ENCODE measurements around the gene KCNQ4. TPM values are rescaled to one million over a fixed set of nuclear protein-coding genes. Genes with fewer than 3 reads are reported as not detected.

KCNQ4 gene
- total RNA-seq, 1 experiment from 2014 or later = 1.6 TPM

- TF ChIP-seq, protein P1, sequence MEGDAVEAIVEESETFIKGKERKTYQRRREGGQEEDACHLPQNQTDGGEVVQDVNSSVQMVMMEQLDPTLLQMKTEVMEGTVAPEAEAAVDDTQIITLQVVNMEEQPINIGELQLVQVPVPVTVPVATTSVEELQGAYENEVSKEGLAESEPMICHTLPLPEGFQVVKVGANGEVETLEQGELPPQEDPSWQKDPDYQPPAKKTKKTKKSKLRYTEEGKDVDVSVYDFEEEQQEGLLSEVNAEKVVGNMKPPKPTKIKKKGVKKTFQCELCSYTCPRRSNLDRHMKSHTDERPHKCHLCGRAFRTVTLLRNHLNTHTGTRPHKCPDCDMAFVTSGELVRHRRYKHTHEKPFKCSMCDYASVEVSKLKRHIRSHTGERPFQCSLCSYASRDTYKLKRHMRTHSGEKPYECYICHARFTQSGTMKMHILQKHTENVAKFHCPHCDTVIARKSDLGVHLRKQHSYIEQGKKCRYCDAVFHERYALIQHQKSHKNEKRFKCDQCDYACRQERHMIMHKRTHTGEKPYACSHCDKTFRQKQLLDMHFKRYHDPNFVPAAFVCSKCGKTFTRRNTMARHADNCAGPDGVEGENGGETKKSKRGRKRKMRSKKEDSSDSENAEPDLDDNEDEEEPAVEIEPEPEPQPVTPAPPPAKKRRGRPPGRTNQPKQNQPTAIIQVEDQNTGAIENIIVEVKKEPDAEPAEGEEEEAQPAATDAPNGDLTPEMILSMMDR (IDR thresholded peaks at IDR 0.05; ENCODE audit: insufficient read depth in 1 of 2, low read depth in 1 of 2, low read length in 1 of 2, severe bottlenecking in 1 of 2, unreplicated experiment in 1 of 2) = no peak
- Mint-ChIP-seq H3K4me1 (ENCODE audit: low read depth, unreplicated experiment) (no peaks in the 10 kb centered on the region), H3K36me3 (ENCODE audit: insufficient read depth, unreplicated experiment) (no peaks in the 10 kb centered on the region), H3K9me3 (ENCODE audit: unreplicated experiment) (peaks cover 10% of the 10 kb centered on the region), H3K27me3 (ENCODE audit: insufficient read depth, unreplicated experiment) (no peaks in the 10 kb centered on the region), H3K4me3 (ENCODE audit: unreplicated experiment) (no peak overlapping the region), H3K27ac (ENCODE audit: unreplicated experiment) (no peak overlapping the region)
- CTCF ChIA-PET = no interaction called here
- no peaks in the 10 kb centered on the region for H3K4me1 ChIP-seq
- no peak for DNase-seq
- no peaks in the 10 kb centered on the region for H3K9me3 ChIP-seq
- intact Hi-C loops (cut with micrococcal nuclease; ENCODE audit: unreplicated experiment) = no loop called here
- BruUV-seq (replicated peaks) = no TSS peak
- no peaks in the 10 kb centered on the region for H3K27me3 ChIP-seq (replicated peaks; ENCODE audit: control insufficient read depth, insufficient read depth, low read length)
- H3K4me3 ChIP-seq (ENCODE audit: low read depth, low read length) = no peak overlapping the region
- POLR2A ChIA-PET = no interaction called here
- H3K36me3 ChIP-seq (ENCODE audit: control insufficient read depth, insufficient read depth, low read length) = no peaks in the 10 kb centered on the region
Observed at GRCh38 chr1:40839943-40840335, 56.4 kb downstream of the KCNQ4 start.

GRCh38 chr1:40840526-40841323, 57.1 kb downstream of the KCNQ4 start:
- no peaks in the 10 kb centered on the region for H3K27me3 Mint-ChIP-seq (ENCODE audit: insufficient read depth, unreplicated experiment)
- DNase-seq = no peak
- no peaks in the 10 kb centered on the region for H3K36me3 ChIP-seq (ENCODE audit: control insufficient read depth, insufficient read depth, low read length)
- H3K4me3 ChIP-seq (ENCODE audit: low read depth, low read length) = no peak overlapping the region
- no peak overlapping the region for H3K27ac Mint-ChIP-seq (ENCODE audit: unreplicated experiment)
- no TSS peak for BruUV-seq (replicated peaks)
- peaks cover 10% of the 10 kb centered on the region for H3K9me3 Mint-ChIP-seq (ENCODE audit: unreplicated experiment)
- H3K4me1 ChIP-seq = no peaks in the 10 kb centered on the region
- intact Hi-C loops (cut with micrococcal nuclease; ENCODE audit: unreplicated experiment) = no loop called here
- CTCF ChIA-PET = no interaction called here
- H3K36me3 Mint-ChIP-seq (ENCODE audit: insufficient read depth, unreplicated experiment) = no peaks in the 10 kb centered on the region
- TF ChIP-seq, protein P1 (IDR thresholded peaks at IDR 0.05; ENCODE audit: insufficient read depth in 1 of 2, low read depth in 1 of 2, low read length in 1 of 2, severe bottlenecking in 1 of 2, unreplicated experiment in 1 of 2) = no peak
- H3K9me3 ChIP-seq = no peaks in the 10 kb centered on the region
- H3K27me3 ChIP-seq (replicated peaks; ENCODE audit: control insufficient read depth, insufficient read depth, low read length) = no peaks in the 10 kb centered on the region
- POLR2A ChIA-PET = interaction anchor here (0.5 kb wide), 1 partner anchor 269 kb away, joined by 6 read pairs; no protein-coding TSS in a partner anchor
- no peaks in the 10 kb centered on the region for H3K4me1 Mint-ChIP-seq (ENCODE audit: low read depth, unreplicated experiment)
- no peak overlapping the region for H3K4me3 Mint-ChIP-seq (ENCODE audit: unreplicated experiment)

DNA sequence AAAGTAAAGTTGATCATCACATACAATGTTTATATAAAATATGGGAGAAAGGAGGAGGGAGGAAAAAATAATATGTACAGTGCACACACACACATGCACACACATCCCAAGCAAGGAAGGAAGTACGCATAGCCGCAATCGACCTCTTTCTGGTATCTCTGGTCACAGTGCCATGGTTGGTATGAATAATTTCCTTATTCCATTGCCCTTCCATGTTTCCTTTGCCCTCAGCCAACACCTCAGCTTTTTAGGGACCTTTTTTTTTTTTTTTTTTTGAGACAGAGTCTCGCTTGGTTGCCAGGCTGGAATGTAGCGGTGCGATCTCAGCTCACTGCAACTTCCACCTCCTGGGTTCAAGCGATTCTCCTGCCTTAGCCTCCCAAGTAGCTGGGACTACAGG, 58.0 kb downstream of the KCNQ4 start:
- H3K4me1 Mint-ChIP-seq (ENCODE audit: low read depth, unreplicated experiment) = no peaks in the 10 kb centered on the region
- no peaks in the 10 kb centered on the region for H3K36me3 ChIP-seq (ENCODE audit: control insufficient read depth, insufficient read depth, low read length)
- no peaks in the 10 kb centered on the region for H3K9me3 ChIP-seq
- no peak for DNase-seq
- H3K4me3 Mint-ChIP-seq (ENCODE audit: unreplicated experiment) = no peak overlapping the region
- intact Hi-C loops (cut with micrococcal nuclease; ENCODE audit: unreplicated experiment) = no loop called here
- no peak overlapping the region for H3K27ac Mint-ChIP-seq (ENCODE audit: unreplicated experiment)
- no peaks in the 10 kb centered on the region for H3K27me3 ChIP-seq (replicated peaks; ENCODE audit: control insufficient read depth, insufficient read depth, low read length)
- no peak overlapping the region for H3K4me3 ChIP-seq (ENCODE audit: low read depth, low read length)
- POLR2A ChIA-PET = interaction anchor here (0.5 to 0.6 kb wide), 2 partner anchors 17 to 270 kb away, joined by 6 to 7 read pairs; no protein-coding TSS in a partner anchor
- no peaks in the 10 kb centered on the region for H3K4me1 ChIP-seq
- BruUV-seq (replicated peaks) = no TSS peak
- TF ChIP-seq, protein P1 (IDR thresholded peaks at IDR 0.05; ENCODE audit: insufficient read depth in 1 of 2, low read depth in 1 of 2, low read length in 1 of 2, severe bottlenecking in 1 of 2, unreplicated experiment in 1 of 2) = no peak
- no peaks in the 10 kb centered on the region for H3K27me3 Mint-ChIP-seq (ENCODE audit: insufficient read depth, unreplicated experiment)
- CTCF ChIA-PET = interaction anchor here (0.7 kb wide), 1 partner anchor 8 kb away, joined by 5 read pairs; no protein-coding TSS in a partner anchor
- H3K36me3 Mint-ChIP-seq (ENCODE audit: insufficient read depth, unreplicated experiment) = no peaks in the 10 kb centered on the region
- H3K9me3 Mint-ChIP-seq (ENCODE audit: unreplicated experiment) = peaks cover 10% of the 10 kb centered on the region

Data from Caco-2 (cell line).